Measurements from ENCODE around the gene PLOD1.
A peak's percentile ranks its signal among the peaks of the same experiment; 100 is the strongest.

PLOD1 gene

DNA sequence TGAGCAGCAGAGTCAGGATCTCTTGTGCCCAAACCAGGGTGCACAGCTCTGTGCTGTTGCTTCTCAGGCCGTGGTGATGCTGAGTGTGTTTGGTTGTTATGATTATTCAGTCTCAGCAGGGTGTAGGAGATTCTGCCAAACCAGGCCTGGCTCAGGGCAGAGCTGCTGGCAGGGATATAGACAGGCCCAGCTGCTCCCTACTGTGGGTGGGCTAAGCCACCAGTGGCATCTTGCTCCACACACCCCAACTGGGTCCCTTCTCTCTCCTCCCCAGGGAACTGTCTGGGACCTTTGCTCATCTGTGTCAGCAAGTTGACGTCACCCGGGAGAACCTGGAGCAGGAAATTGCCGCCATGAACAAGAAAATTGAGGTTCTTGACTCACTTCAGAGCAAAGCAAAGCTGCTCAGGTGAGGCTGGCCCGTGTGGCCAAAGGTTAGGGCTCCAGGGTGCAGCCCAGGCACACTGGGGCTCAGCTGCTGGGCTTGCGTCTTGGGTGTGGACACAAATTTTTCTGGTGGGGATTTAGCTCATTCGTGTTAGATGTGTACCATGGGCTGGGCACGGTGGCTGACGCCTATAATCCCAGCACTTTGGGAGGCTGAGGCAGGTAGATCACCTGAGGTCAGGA, 74.9 kb downstream of the PLOD1 start:
- DNase-seq: no peak

DNA sequence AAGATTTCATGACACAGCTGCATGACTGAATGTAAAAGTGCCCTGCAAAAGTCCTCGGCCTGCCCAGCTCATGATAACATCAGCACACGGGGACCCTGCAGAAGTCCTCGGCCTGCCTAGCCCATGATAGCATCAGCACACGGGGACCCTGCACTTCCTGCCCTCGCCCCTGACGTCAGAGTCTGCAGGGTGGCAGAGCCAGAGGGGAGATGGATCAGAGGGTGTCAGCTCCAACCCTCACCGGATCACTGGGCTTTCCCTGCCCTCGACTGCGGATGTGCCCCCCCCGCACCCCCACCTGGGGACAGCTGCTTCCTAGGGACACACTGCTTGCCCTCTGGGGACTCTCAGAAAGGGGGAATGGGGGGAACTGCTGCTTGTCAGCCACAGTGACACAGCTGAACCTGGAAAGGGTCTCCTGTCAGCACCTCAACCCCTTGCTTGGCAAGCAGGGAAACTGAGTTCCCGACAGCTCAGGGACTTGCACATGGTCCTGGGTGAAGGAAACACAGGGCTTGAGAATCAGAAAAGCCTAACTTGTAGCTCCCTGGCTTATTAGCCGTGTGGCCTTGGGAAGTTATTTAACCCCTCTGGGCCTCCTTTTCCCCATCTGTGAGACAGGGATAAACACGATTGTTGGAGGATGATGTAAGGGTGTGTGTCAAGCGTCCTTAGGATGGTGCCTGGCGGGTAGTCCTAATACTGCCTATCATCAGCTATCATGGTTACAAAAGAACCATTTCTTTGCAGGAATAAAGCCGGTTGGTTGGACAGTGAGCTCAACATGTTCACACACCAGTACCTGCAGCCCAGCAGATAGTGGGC, 76.4 kb downstream of the PLOD1 start:
- no peak for DNase-seq

DNA sequence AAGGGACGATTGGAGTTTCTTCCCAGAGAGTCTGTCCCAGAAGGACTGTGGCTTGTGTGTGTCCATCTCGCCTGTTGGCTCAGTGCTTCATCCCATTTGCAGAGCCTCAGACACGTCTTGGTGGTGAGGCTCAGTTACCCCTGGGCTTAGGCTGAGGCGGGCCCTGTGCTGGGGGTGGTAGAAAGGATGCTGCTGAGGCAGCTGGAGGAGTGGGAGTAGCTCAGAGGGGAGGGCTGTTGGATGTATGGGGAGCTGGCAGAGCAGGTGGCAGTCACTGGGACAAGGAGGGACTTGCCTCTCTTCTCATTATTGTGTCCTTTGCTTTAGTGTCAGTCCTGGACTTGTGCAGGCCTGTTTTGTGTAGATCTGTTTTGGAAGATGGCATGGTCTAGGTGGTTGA, 77.5 kb downstream of the PLOD1 start:
- no peak for DNase-seq

DNA sequence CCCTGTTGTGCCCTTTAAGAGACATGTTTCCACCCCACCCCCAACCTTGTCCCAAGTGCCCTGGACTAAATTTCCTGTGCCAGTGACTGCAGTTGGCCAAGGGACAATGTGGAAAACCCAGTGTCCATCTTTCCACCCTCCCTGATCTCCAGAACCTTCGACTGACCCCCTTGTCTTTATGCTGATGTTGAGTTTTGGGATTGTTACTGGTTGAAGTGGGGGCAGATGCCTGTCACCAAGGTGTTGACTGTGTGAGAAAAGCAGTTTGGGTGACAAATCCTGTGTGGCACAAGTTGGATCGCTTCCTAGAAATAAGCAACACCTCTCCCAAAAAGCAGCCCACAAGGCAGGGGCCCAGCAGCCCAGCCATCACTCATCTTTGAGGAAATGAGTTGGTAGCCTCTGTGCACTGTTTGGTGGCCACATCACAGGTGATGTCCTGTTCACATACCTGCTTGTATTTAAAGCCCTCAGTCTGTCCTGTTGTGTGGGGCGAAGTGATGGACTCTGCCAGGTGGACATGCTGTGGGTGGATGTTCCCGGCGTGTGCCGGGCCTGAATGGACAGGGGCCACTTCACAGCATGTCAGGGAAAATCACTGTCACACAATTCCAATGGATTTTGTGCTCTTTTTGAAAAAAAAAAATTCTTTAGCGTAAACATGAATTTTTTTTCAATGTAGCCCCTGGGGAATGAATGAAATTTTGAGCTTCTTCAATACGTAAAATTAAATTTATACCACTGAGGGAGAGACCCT, 78.2 kb downstream of the PLOD1 start:
- no peak for DNase-seq

DNA sequence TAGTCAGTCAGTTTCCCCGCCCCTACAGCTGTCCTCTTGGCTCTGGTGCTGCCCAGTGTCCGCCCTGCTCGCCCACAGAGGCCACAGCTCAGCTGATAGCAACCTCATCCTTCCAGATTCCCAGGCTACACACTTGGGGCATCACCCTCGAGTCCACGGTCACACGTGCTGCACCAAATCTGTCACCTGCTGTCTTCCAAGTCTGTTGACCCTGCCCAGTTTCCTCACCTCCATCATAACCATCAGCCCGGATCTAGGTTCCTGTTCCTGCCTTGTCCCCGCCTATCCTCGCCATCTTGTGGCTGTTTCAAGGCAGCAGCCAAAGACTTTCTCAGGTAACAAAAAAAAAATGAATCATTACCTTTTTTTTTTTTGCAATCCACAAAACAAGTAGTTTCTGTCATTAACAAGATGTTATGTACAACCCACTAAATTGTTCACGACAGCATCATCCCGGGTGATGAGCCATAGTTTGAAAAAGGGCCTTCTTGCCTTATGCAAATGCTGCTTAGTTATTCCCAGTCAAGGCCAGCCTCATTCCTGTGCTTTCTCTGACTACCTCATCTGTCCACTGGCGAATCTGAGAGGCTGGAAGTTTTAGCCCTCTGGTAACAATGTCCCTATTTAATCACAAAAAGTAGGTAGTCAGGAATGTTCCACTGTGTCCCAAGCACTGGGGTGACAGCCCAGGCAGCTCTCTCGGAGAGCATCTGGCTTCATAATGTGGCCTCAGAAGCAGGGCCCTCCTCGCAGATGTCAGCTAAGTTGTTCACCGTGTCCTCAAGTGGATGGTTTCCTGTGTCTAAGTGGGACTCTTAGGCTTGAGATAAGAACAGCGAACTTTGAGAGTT, 79.8 kb downstream of the PLOD1 start:
- DNase-seq: peak; percentile 65

DNA sequence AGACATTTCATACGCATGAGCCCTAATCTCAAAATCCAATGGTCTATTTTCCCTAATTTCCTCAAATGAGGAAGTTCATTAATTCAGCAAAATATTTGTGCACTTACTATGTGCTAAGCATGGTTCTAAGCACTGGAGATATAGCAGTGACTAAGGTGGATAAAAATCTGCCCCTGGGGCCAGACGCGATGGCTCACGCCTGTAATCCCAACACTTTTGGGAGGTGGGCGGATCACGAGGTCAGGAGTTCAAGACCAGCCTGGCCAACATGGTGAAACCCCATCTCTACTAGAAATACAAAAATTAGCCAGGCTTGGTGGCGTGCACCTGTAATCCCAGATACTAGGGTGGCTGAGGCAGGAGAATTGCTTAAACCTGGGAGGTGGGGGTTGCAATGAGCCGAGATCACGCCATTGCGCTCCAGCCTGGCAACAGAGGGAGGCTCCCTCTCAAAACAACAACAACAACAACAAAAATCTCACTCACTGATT, 80.5 kb downstream of the PLOD1 start:
- peak; percentile 58 for DNase-seq

DNA sequence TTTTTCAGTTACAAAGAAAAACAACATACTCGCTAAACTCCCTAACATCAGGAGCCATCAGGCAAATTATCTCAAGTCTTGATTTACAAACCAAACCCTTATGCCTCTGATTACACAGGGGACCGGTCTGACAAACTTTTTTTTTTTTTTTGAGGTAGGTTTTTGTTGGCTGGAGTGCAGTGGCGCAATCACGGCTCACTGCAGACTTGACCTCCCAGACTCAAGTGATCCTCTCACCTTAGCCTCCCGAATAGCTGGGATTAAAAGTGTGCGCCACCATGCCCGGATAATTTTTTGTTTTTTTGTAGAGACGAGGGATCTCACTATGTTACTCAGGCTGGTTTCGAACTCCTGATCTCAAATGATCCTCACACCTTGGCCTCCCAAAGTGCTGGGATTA, 81.0 kb downstream of the PLOD1 start:
- no peak for DNase-seq

DNA sequence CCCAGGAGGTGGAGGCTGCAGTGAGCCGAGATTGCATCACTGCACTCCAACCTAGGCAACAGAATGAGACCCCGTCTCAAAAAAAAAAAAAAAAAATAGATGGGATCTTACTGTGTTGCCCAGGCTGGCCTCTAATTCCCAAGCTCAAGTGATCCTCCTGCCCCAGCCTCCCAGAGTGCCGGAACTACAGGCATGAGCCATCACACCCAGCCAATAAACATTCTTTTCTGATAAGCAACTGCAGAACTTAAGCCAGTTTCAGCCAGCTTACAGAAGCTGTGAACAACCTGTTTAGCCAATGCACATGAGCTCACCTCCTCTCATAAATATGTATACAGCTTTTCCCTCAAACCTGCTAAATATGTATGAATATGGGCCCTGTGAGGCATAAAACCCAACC, 81.7 kb downstream of the PLOD1 start:
- DNase-seq: no peak

DNA sequence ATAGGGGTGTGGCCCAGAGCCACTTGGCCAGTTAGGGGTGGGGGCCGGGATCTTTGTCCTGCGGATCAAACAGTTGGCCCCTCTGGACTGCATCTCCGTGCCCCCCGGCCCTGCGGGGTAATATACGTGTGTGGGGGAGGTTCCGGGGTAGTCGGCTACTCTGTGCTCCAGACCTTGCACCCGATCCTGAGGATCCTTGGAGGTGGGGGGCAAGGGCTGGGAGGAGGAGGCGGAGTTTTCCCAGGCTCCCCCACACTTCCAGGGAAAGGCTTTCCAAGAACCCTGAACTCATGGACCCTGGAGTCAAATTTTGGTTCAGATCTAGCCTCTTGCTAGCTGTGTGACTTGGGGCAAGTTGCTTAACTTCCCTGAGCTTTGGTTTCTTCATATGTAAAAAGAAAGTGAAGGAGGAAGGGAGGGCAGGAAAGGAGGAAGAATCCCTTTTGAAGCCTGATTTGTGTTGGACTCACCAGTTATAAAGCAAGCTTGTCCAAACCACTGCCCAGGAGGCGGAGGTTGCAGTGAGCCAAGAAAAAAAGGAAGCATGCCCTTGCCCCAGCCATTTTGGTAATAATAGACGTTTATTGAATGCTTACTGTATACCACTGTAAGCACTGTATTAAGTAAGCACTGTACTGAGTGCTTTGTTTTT, 85.5 kb downstream of the PLOD1 start:
- no peak for DNase-seq

DNA sequence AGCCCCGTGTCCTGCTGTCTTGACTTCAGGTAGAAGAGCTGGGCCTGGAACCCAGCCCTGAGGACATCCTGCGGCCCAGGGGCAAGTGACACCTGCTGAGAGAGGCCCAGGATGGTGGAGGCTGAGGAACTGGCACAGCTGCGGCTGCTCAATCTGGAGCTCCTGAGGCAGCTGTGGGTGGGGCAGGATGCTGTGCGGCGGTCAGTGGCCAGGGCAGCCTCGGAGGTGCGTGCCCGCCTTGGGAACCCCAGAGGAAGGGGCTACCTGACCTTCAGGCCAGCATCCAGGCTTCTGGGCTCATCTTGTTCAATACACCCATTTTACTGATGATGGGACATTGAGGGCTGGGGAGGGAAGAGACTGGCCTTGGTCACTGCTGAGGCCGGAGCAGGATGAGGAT, 87.1 kb downstream of the PLOD1 start:
- DNase-seq: no peak

DNA sequence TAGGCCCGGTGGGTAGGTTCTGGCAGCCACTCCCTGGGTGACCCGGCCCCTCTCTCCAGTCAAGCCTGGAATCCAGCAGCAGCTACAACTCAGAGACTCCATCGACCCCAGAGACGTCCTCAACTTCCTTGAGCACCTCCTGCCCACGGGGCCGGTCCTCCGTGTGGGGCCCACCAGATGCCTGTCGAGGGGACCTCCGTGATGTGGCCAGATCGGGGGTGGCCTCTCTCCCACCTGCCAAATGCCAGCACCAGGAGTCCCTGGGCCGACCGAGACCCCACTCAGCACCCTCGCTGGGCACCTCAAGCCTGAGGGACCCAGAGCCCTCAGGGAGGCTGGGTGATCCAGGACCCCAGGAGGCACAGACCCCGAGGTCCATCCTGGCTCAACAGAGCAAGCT, 87.5 kb downstream of the PLOD1 start:
- DNase-seq: no peak
